Measurements from ENCODE around the gene CHP1. TPM values are rescaled to one million over a fixed set of nuclear protein-coding genes. Genes with fewer than 3 reads are reported as not detected.
"Not testable (repeated sequence)": the region's sequence is repeated elsewhere in the genome, so short reads cannot be mapped to it uniquely, and the experiment has no call there.

CHP1 gene
- total and polyA plus RNA-seq, 2 of the 8 experiments (the other 6 are each of a cell fraction or from before 2014, with no cell fraction given), result 45.2 to 89.0 TPM

DNA sequence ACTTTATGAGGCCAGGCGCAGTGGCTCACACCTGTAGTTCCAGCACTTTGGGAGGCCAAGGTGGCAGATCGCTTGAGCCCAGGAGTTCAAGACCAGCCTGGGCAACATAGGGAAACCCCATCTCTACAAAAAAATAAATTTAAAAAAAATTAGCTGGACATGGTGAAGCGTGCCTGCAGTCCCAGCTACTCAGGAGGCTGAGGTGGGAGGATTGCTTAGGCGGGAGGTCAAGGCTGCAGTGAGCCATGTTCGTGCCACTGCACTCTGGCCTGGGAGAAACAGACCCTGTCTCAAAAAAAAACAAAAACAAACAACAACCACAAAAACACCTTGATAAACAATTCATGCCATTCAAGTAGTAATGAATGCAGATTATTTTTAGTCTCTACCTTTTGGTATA lies 4.2 kb downstream of the CHP1 start:
- not testable (repeated sequence) for H4K5ac ChIP-seq (ENCODE audit: insufficient read length, low read depth, low read length); FAIRE-seq; H2AFZ ChIP-seq (ENCODE audit: low read length); H3K23me2 ChIP-seq (ENCODE audit: low read depth, low read length); H2BK15ac ChIP-seq (ENCODE audit: low read length); H3K9me3 ChIP-seq (ENCODE audit: insufficient read depth in 2 of 2, low read depth in 1 of 2, low read length in 1 of 2); H3K18ac ChIP-seq (ENCODE audit: extremely low read depth, low read length); H4K91ac ChIP-seq (replicated peaks; ENCODE audit: insufficient read length, low read length); H3K36me3 ChIP-seq (ENCODE audit: control insufficient read depth in 2 of 4, insufficient read depth in 4 of 4, low read length in 3 of 4); H4K20me1 ChIP-seq (replicated peaks in 1 of 2; ENCODE audit: control insufficient read depth in 1 of 2, insufficient read depth in 2 of 2, low read length in 2 of 2); H3K4me3 ChIP-seq (ENCODE audit: extremely low read depth in 1 of 4, insufficient read depth in 2 of 4, low read depth in 3 of 4, low read length in 4 of 4); H3K23ac ChIP-seq (ENCODE audit: insufficient read length); H2AK5ac ChIP-seq (ENCODE audit: low read depth, low read length); H3K4me1 ChIP-seq (replicated peaks in 1 of 4; ENCODE audit: control insufficient read depth in 3 of 4, insufficient read depth in 4 of 4, low read length in 3 of 4); H2BK120ac ChIP-seq (replicated peaks; ENCODE audit: low read depth, low read length); H3K14ac ChIP-seq (ENCODE audit: insufficient read length); H3K27me3 ChIP-seq (replicated peaks in 1 of 4; ENCODE audit: control insufficient read depth in 3 of 4, extremely low read depth in 1 of 4, insufficient read depth in 3 of 4, low read length in 3 of 4); DNase-seq (ENCODE audit: low read depth in 1 of 2, low spot score in 2 of 2); H2BK5ac ChIP-seq (ENCODE audit: low read depth, low read length); H3K9ac ChIP-seq (replicated peaks in 1 of 4; ENCODE audit: extremely low read depth in 1 of 4, low read depth in 3 of 4, low read length in 3 of 4); H3K27ac ChIP-seq (ENCODE audit: low read depth, low read length); H2BK20ac ChIP-seq (ENCODE audit: low read length); H3K79me1 ChIP-seq (ENCODE audit: low read depth, low read length); H3K56ac ChIP-seq (replicated peaks; ENCODE audit: insufficient read length, low read depth, low read length); H3K4ac ChIP-seq (replicated peaks; ENCODE audit: insufficient read length, low read depth, low read length); H2BK12ac ChIP-seq (ENCODE audit: low read depth, low read length); H4K8ac ChIP-seq (ENCODE audit: extremely low read depth, insufficient read depth, low read length); H3K4me2 ChIP-seq (ENCODE audit: insufficient read depth in 1 of 2, low read depth in 2 of 2, low read length in 2 of 2)
- ChIA-PET CTCF (ENCODE audit: partially characterized antibody) (interaction anchor here (0.7 kb wide), 1 partner anchor 15 kb away, joined by 3 read pairs; no protein-coding TSS in a partner anchor), POLR2A (ENCODE audit: partially characterized antibody) (interaction anchor here (1.2 kb wide), 1 partner anchor 11 kb away, joined by 4 read pairs; no protein-coding TSS in a partner anchor)
- H3K79me2 ChIP-seq (ENCODE audit: control insufficient read depth in 1 of 2, insufficient read depth in 2 of 2, low read length in 2 of 2), result peaks cover 0 to 29% of the 10 kb centered on the region in 2 experiments; a peak in 2 of 4 replicates
- WGBS, 2 experiments (ENCODE audit: extremely low coverage in 1 of 2, insufficient coverage in 1 of 2, insufficient read length in 1 of 2, insufficient replicate concordance in 2 of 2, low coverage in 1 of 2, low lambda C conversion rate in 2 of 2, missing lambda C conversion rate in 1 of 2), result 89% methylated on average over 5 of the region's 5 CpGs; no CpG with 5 or more reads in 1 of the 2 experiments
